ENCODE measurements around the gene MEF2B. TPM values are rescaled to one million over a fixed set of nuclear protein-coding genes. Genes with fewer than 3 reads are reported as not detected.

Gene MEF2B
- total and polyA plus RNA-seq, 2 donors (not counting 3 experiments of a cell fraction or from before 2014, with no cell fraction given) = 0.52 to 1.2 TPM

DNA sequence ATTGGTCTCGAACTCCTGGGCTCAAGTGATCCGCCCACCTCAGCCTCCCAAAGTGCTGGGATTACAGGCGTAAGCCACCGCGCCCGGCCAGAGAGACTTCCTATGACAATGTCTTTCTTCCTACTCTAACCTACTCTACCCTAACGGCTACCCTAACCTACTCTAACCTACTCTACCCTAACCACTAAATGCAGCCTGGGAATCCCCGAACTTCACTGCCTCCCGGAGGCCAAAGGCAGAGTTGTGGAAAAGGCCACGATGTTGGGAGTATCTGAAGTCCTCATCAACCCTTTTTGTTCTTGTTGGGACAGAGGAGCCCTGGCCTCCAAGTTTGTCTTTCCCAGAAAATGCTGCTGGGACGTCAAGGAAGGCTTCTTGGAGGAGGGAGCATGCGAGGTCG, 34.1 kb upstream of the MEF2B start:
- ChIA-PET CTCF (no interaction called here), POLR2A (no interaction called here)
- TF ChIP-seq POLR2AphosphoS5 (IDR thresholded peaks at IDR 0.05; ENCODE audit: insufficient read depth, low read depth, low read length) = no peak
- no peak for TF ChIP-seq JUN (IDR thresholded peaks at IDR 0.05; ENCODE audit: borderline replicate concordance, insufficient read depth, insufficient read length, low read depth)
- TF ChIP-seq MYC (IDR thresholded peaks at IDR 0.05; ENCODE audit: low read depth, low read length) = no peak
- no peak for TF ChIP-seq POLR2A (IDR thresholded peaks at IDR 0.05; ENCODE audit: low read depth, low read length)
- TF ChIP-seq, protein P1, sequence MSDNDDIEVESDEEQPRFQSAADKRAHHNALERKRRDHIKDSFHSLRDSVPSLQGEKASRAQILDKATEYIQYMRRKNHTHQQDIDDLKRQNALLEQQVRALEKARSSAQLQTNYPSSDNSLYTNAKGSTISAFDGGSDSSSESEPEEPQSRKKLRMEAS (IDR thresholded peaks at IDR 0.05; ENCODE audit: insufficient read depth, insufficient read length) = no peak
- TF ChIP-seq, protein P2, sequence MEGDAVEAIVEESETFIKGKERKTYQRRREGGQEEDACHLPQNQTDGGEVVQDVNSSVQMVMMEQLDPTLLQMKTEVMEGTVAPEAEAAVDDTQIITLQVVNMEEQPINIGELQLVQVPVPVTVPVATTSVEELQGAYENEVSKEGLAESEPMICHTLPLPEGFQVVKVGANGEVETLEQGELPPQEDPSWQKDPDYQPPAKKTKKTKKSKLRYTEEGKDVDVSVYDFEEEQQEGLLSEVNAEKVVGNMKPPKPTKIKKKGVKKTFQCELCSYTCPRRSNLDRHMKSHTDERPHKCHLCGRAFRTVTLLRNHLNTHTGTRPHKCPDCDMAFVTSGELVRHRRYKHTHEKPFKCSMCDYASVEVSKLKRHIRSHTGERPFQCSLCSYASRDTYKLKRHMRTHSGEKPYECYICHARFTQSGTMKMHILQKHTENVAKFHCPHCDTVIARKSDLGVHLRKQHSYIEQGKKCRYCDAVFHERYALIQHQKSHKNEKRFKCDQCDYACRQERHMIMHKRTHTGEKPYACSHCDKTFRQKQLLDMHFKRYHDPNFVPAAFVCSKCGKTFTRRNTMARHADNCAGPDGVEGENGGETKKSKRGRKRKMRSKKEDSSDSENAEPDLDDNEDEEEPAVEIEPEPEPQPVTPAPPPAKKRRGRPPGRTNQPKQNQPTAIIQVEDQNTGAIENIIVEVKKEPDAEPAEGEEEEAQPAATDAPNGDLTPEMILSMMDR (IDR thresholded peaks at IDR 0.05; ENCODE audit: extremely low read depth in 1 of 2, insufficient read depth in 1 of 2, low read depth in 1 of 2, low read length in 2 of 2) = no peak
- TF ChIP-seq GATA2 (IDR thresholded peaks at IDR 0.05; ENCODE audit: insufficient read depth, insufficient read length, low read depth, low read length) = no peak
- TF ChIP-seq FOS (IDR thresholded peaks at IDR 0.05; ENCODE audit: borderline replicate concordance, insufficient read depth, low read length) = no peak
- TF ChIP-seq EZH2 (IDR thresholded peaks at IDR 0.05; ENCODE audit: borderline replicate concordance, low read depth, low read length, severe bottlenecking) = no peak
- Histone ChIP-seq H4K20me1 (replicated peaks; ENCODE audit: control insufficient read depth, extremely low read depth, insufficient read depth, low read length) (no peaks in the 10 kb centered on the region), H3K9me3 (replicated peaks; ENCODE audit: control insufficient read depth, insufficient read depth, low read length) (no peaks in the 10 kb centered on the region), H3K36me3 (ENCODE audit: control insufficient read depth in 2 of 2, extremely low read depth in 1 of 2, insufficient read depth in 2 of 2, low read length in 2 of 2) (peaks cover 5 to 6% of the 10 kb centered on the region in 2 experiments), H3K9ac (replicated peaks; ENCODE audit: extremely low read depth, insufficient read depth, low read length) (no peak overlapping the region), H3K4me2 (ENCODE audit: insufficient read depth, low read length) (no peak overlapping the region), H3K27ac (ENCODE audit: insufficient read depth, low read depth, low read length) (no peak overlapping the region), H3K27me3 (ENCODE audit: control insufficient read depth in 2 of 2, insufficient read depth in 2 of 2, low read length in 2 of 2) (no peaks in the 10 kb centered on the region), H3K4me3 (replicated peaks in 1 of 3; ENCODE audit: insufficient read depth in 1 of 3, low read depth in 1 of 3, low read length in 3 of 3) (no peak overlapping the region), H3K9me1 (replicated peaks; ENCODE audit: control insufficient read depth, extremely low read depth, insufficient read depth, low read length) (no peaks in the 10 kb centered on the region), H2AFZ (ENCODE audit: low read depth, low read length) (no peak overlapping the region), H3K79me2 (ENCODE audit: control insufficient read depth, insufficient read depth, low read length) (peaks cover 12% of the 10 kb centered on the region), H3K4me1 (ENCODE audit: control insufficient read depth, extremely low read depth, insufficient read depth, low read length) (peaks cover 6% of the 10 kb centered on the region)
- no peak for FAIRE-seq
- dilution Hi-C loops (cut with MboI; ENCODE audit: extremely low pct_ligation_motif_present, low sequenced_read_pairs) = no loop called here
- no peak for DNase-seq (ENCODE audit: low read depth, low spot score)
- intact Hi-C loops (cut with micrococcal nuclease) = no loop called here
- TSS peak; percentile 16 for BruUV-seq (replicated peaks)
